Aorta (tissue), 5 donors: ENCODE results near the gene AP2A2. TPM values are rescaled to one million over a fixed set of nuclear protein-coding genes. Genes with fewer than 3 reads are reported as not detected.
A peak's percentile ranks its signal among the peaks of the same experiment; 100 is the strongest.
"Not testable (repeated sequence)": the region's sequence is repeated elsewhere in the genome, so short reads cannot be mapped to it uniquely, and the experiment has no call there.

ENCODE experiments used
- ATAC-seq: fragments of 200-7000 bp; cut with Tn5 transposase; one replicate; pipeline ENCODE4 v1.9.1; 2022; ENCODE audit warnings: moderate library complexity; ENCODE audit not compliant: low FRiP score
- DNase-seq, 2 donors: peaks; one replicate each; pipeline ENCODE4 v3.0.0-alpha.2; 2020
- H3K27ac ChIP-seq, 2 donors: one replicate each; pipeline ENCODE4 v1.5.1; 2013; ENCODE audit warnings: low read length in 2 of 2, mild to moderate bottlenecking in 2 of 2, moderate library complexity in 2 of 2, control low read depth in 1 of 2, inconsistent platforms in 1 of 2, low read depth in 1 of 2
- H3K27me3 ChIP-seq, 2 donors: one replicate each; pipeline ENCODE4 v1.6.1; 2013; ENCODE audit warnings: control low read depth in 1 of 2, low read length in 1 of 2, mild to moderate bottlenecking in 1 of 2, moderate library complexity in 1 of 2; ENCODE audit not compliant: insufficient read depth in 2 of 2, control insufficient read depth in 1 of 2
- H3K36me3 ChIP-seq, 2 donors: one replicate each; pipeline ENCODE4 v1.6.1; 2013; ENCODE audit warnings: control low read depth in 1 of 2, low read length in 1 of 2, mild to moderate bottlenecking in 1 of 2; ENCODE audit not compliant: insufficient read depth in 2 of 2, control insufficient read depth in 1 of 2
- H3K4me1 ChIP-seq, 2 donors: one replicate each; pipeline ENCODE4 v1.6.1; 2013; ENCODE audit warnings: low read length in 2 of 2, control low read depth in 1 of 2, mild to moderate bottlenecking in 1 of 2, moderate library complexity in 1 of 2; ENCODE audit not compliant: insufficient read depth in 2 of 2, control insufficient read depth in 1 of 2
- H3K4me3 ChIP-seq, 2 donors: one replicate each; pipeline ENCODE4 v1.5.1; 2013; ENCODE audit warnings: low read length in 2 of 2, control low read depth in 1 of 2, mild to moderate bottlenecking in 1 of 2
- H3K9me3 ChIP-seq: one replicate; pipeline ENCODE4 v1.6.1; 2013; ENCODE audit warnings: mild to moderate bottlenecking, low read length; ENCODE audit not compliant: control insufficient read depth
- WGBS, 2 donors: extraction: QIAGEN DNeasy Blood & Tissue Kit; methylation state at CpG; one replicate each; pipeline ENCODE4 v1.1.7; 2013; 5-methylcytosine and 5-hydroxymethylcytosine counted together
- intact Hi-C, 2 donors: fragments of 100-400 bp; cut with DNase I; formaldehyde crosslinking; loops; one replicate each; pipeline versions ENCODE4 v1.14.2 to v1.15.0; 2022
- polyA plus RNA-seq, 2 donors: library from polyadenylated mRNA; stranded (reverse); fragments of 200-250 nt; gene quantifications; one replicate each; pipeline ENCODE4 v1.2.3, GENCODE V29; 2013
- total RNA-seq, 2 donors: library from RNA; stranded (reverse); fragmentation: NEBNext Ultra II Directional; extraction: Animal tissue kit (Norgen Biotek cat#: 25700); gene quantifications; one replicate each; pipeline ENCODE4 v1.2.1, GENCODE V29; 2021
- donor health status: healthy with polysubstance abuse.
- donor health status: Bipolar disorder and iron deficiency.
- donor health status: DM: no; HTN: no; CAD: no.
- donor health status: DM: no; HTN: no; CAD: no.
- donor health status: DM: yes; HTN: yes; CAD: no.

AP2A2 gene
- total and polyA plus RNA-seq, 4 donors = 14.0 to 147 (median 70.3) TPM

GRCh38 chr11:959608-960007 is 33.9 kb downstream of the AP2A2 start:
- ATAC-seq (no peak), DNase-seq (no peak)
- no peaks in the 10 kb centered on the region for H3K27me3 ChIP-seq
- no peak overlapping the region for H3K4me3 ChIP-seq
- no peak overlapping the region for H3K27ac ChIP-seq
- WGBS, 2 donors = 80 to 92% methylated on average over 10 of the region's 10 CpGs
- H3K4me1 ChIP-seq = no peaks in the 10 kb centered on the region
- peaks cover 0 to 5% of the 10 kb centered on the region in 2 donors for H3K36me3 ChIP-seq
- intact Hi-C loops = no loop called here
- H3K9me3 ChIP-seq = no peaks in the 10 kb centered on the region

GRCh38 chr11:961310-961920 is 35.7 kb downstream of the AP2A2 start:
- intact Hi-C loops, H3K36me3 ChIP-seq, H3K4me1 ChIP-seq, H3K9me3 ChIP-seq, H3K27me3 ChIP-seq, H3K4me3 ChIP-seq, ATAC-seq, H3K27ac ChIP-seq, DNase-seq: not testable (repeated sequence)
- 90 to 94% methylated on average over 14 to 18 of the region's 18 CpGs for WGBS, 2 donors

- H3K4me1 ChIP-seq = no peaks in the 10 kb centered on the region
- ATAC-seq (no peak), DNase-seq (no peak)
- H3K4me3 ChIP-seq = no peak overlapping the region
- H3K27me3 ChIP-seq = no peaks in the 10 kb centered on the region
- H3K36me3 ChIP-seq = peaks cover 0 to 5% of the 10 kb centered on the region in 2 donors
- no peak overlapping the region for H3K27ac ChIP-seq
- intact Hi-C loops = no loop called here
- 88 to 96% methylated on average over 12 of the region's 12 CpGs for WGBS, 2 donors
- no peaks in the 10 kb centered on the region for H3K9me3 ChIP-seq
Observed at GRCh38 chr11:961921-962320, 36.3 kb downstream of the AP2A2 start.

GRCh38 chr11:962688-963087 is 37.0 kb downstream of the AP2A2 start:
- 96 to 98% methylated on average over 5 of the region's 5 CpGs for WGBS, 2 donors
- H3K4me1 ChIP-seq = no peaks in the 10 kb centered on the region
- peaks cover 0 to 5% of the 10 kb centered on the region in 2 donors for H3K36me3 ChIP-seq
- no peaks in the 10 kb centered on the region for H3K9me3 ChIP-seq
- intact Hi-C loops = no loop called here
- H3K4me3 ChIP-seq = no peak overlapping the region
- no peak overlapping the region for H3K27ac ChIP-seq
- ATAC-seq = no peak
- H3K27me3 ChIP-seq = no peaks in the 10 kb centered on the region
- DNase-seq = no peak

GRCh38 chr11:963852-964251 is 38.2 kb downstream of the AP2A2 start:
- no peak for ATAC-seq
- Histone ChIP-seq H3K27ac (no peak overlapping the region), H3K27me3 (no peaks in the 10 kb centered on the region), H3K4me3 (no peak overlapping the region), H3K36me3 (peaks cover 0 to 5% of the 10 kb centered on the region in 2 donors), H3K9me3 (no peaks in the 10 kb centered on the region), H3K4me1 (no peaks in the 10 kb centered on the region)
- no peak for DNase-seq
- WGBS, 2 donors = 96 to 97% methylated on average over 7 of the region's 7 CpGs
- intact Hi-C loops = no loop called here

- ATAC-seq (peak; percentile 36), DNase-seq (no peak)
- WGBS, 2 donors = 82 to 89% methylated on average over 13 of the region's 13 CpGs
- intact Hi-C loops = no loop called here
- Histone ChIP-seq H3K9me3 (no peaks in the 10 kb centered on the region), H3K36me3 (peaks cover 0 to 2% of the 10 kb centered on the region in 2 donors), H3K27ac (no peak overlapping the region), H3K27me3 (no peaks in the 10 kb centered on the region), H3K4me3 (no peak overlapping the region), H3K4me1 (no peaks in the 10 kb centered on the region)
Observed at GRCh38 chr11:965206-965775, 39.6 kb downstream of the AP2A2 start.

GRCh38 chr11:967995-968751 is 42.5 kb downstream of the AP2A2 start:
- ATAC-seq (no peak), DNase-seq (no peak)
- Histone ChIP-seq H3K27ac (no peak overlapping the region), H3K36me3 (peaks cover 0 to 2% of the 10 kb centered on the region in 2 donors), H3K4me1 (no peaks in the 10 kb centered on the region), H3K27me3 (no peaks in the 10 kb centered on the region), H3K9me3 (no peaks in the 10 kb centered on the region), H3K4me3 (no peak overlapping the region)
- WGBS, 2 donors = 81 to 82% methylated on average over 30 to 31 of the region's 31 CpGs
- intact Hi-C loops = no loop called here

DNA sequence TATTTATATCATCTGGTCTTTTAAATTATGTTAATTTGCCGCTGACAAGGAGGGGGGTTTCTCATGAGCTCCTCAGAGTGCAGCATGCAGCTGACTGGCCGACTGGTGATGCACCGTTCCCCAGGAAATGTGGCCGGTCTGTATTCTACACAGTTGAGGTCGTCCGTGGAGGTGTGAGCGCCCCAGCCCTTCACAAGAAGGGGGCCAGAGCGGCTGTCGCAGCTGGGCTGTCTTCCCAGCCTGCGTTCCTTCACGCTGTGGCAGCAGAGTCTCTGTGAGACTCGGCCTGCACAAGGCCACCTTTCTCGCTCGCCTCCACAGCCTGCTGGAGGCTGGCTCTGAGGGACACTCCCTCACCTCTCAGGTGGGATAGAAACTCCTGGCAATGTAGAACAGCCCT is 43.2 kb downstream of the AP2A2 start:
- Histone ChIP-seq H3K27me3 (no peaks in the 10 kb centered on the region), H3K36me3 (peaks cover 0 to 2% of the 10 kb centered on the region in 2 donors), H3K4me3 (no peak overlapping the region), H3K27ac (no peak overlapping the region), H3K4me1 (no peaks in the 10 kb centered on the region), H3K9me3 (no peaks in the 10 kb centered on the region)
- intact Hi-C loops = no loop called here
- no peak for ATAC-seq
- WGBS, 2 donors = 92 to 93% methylated on average over 14 of the region's 14 CpGs
- DNase-seq = no peak
